Cardiac fibroblast (primary cell): ENCODE results near the gene RPS6KB2.

ENCODE experiments used
- DNase-seq, 2 donors: peaks; one replicate each; pipeline versions ENCODE4 v3.0.0 to v3.0.0-alpha.2; 2010; ENCODE audit warnings: low read depth in 2 of 2
- H3K4me3 ChIP-seq, 2 donors: replicated peaks in 1 of 2; 1 replicate in 1 of 2; 2 replicates in 1 of 2; pipeline ENCODE4 v1.5.1; 2011; ENCODE audit warnings: low read depth in 2 of 2, low read length in 2 of 2, mild to moderate bottlenecking in 2 of 2, moderate library complexity in 1 of 2
- CTCF ChIP-seq: IDR thresholded peaks from one replicate; pipeline ENCODE4 v1.5.1; 2011; ENCODE audit warnings: low read depth, mild to moderate bottlenecking, low read length, inconsistent platforms

Gene RPS6KB2

DNA sequence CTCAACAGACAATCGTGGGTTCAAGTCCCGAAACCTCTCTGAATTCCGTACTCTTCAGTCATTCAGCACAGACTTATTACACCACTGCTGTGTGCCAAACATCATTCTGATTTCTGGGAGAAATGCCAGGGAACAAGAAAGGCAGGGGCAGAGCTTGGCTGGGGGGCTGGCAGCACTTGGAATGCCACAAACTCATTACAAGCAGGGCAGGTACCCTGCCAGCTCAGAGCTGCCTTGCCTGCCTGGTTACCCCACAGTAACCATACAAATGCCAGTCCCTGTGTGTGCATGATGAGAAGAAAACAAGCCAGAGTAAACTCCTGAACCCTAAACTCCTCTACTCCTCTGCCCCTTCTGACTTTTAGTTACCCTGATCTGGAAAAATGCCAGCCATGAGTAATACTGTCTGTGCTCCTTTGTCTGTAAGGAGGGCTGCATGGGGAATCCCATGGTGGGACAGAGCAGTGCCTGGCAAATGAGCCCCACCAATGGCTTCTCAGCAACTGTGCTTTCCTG is 43.4 kb upstream of the RPS6KB2 start:
- no peak overlapping the region for H3K4me3 ChIP-seq
- no peak for TF ChIP-seq CTCF
- peak; percentile 62 to 66 for DNase-seq

DNA sequence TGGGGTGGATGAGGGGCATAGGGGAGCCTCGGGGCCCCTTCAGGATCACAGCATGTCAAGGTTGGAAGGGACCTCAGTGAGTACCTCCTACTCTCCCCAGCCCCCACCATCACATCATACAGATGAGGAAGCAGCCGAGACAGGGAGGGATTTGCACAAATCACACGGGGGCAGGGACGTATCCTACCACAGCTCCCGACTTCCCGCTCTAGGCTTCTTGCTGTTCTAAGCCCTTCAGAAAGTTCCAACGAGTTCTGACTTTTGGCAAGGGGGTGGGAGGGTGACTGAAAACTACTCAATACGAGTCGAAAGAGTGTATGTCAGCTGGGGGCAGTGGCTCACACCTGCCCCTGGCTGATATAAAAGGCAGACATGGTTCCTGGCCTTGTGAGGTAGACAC is 41.2 kb upstream of the RPS6KB2 start:
- no peak for TF ChIP-seq CTCF
- H3K4me3 ChIP-seq: no peak overlapping the region
- DNase-seq: no peak

DNA sequence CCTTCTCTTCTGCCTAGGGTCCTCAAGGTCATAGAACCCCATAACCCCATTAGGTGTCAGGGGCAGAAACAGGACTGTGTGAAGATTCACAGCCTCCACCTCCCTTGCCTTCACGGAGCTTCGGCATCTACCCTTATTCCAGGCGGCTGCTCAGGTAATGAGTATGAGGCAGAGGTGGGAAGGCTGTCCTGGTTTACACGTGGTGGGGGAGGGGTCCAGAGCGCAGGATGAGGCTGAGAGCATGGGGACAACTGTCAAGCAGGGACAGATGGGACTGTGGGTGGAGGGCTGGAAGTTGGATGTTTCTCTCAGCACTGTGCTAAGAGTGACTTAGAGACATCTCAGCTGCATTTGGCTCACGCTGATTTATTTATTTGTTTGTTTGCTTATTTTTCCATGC is 40.8 kb upstream of the RPS6KB2 start:
- no peak for DNase-seq
- H3K4me3 ChIP-seq: no peak overlapping the region
- TF ChIP-seq CTCF: no peak

- H3K4me3 ChIP-seq: no peak overlapping the region
- DNase-seq: no peak
- peak; percentile 72 for TF ChIP-seq CTCF
These were observed 38.8 kb upstream of the RPS6KB2 start for GRCh38 chr11:67389477-67389876.

- no peak for DNase-seq
- no peak for TF ChIP-seq CTCF
- peak overlapping the region; percentile 85 to 94 for H3K4me3 ChIP-seq
These were observed 37.4 kb upstream of the RPS6KB2 start for GRCh38 chr11:67390947-67391303.

- peak; percentile 89 to 95 for DNase-seq
- no peak for TF ChIP-seq CTCF
- peak within 1 kb of the TSS; percentile 85 to 94 for H3K4me3 ChIP-seq
These were observed 36.8 kb upstream of the RPS6KB2 start, which contains the start of gene RAD9A for GRCh38 chr11:67391304-67392182. RAD9A (plus strand) TSS chr11:67391986; CDS start chr11:67392045, 59 bp downstream.
